Heart left ventricle (tissue), 13 donors: ENCODE measurements around the gene DRD3.

Experiments used
- CTCF ChIP-seq, 12 donors: fragments of 200-600 bp; sonication (generic) in 4 of 12; IDR thresholded peaks; one replicate each; pipeline versions ENCODE4 v1.5.0 to v1.8.0; 2018 to 2022; ENCODE audit warnings: antibody characterized with exemption in 12 of 12, mild to moderate bottlenecking in 5 of 12
- POLR2A ChIP-seq, 2 donors: fragments of 450-650 bp; IDR thresholded peaks; one replicate each; pipeline ENCODE4 v1.6.1; 2017; ENCODE audit warnings: antibody characterized with exemption in 2 of 2, mild to moderate bottlenecking in 2 of 2, moderate library complexity in 2 of 2
- donor health status: ischemic (EF 13 %, LVEDD 7.1; RV severe dilation, severe dysfunction).
- donor health status: DM: no; HTN: yes; CAD: no.
- donor health status: DM: no; HTN: no; CAD: no.
- donor health status: ischemic (EF 25% LVEDD 6.9; RV normal size, moderate dysfunction).
- donor health status: ischemic (EF 25% LVEDD 5.7; RV mildly dilated, moderate dysfunction).
- donor health status: ischemic (EF 35%, LVEDD 5.7; RV mildly dilated, moderate dysfunction).
- donor health status: nonischemic (EF 11% LVEDD 7.7; RV severe dilation, severe dysfunction).
- donor health status: DM: yes; HTN: yes; CAD: no.
- donor health status: PGD.
- donor health status: ischemic (EF 29% LVEDD 5.4; RV normal size, mild dysfunction).
- donor health status: nonischemic (EF 23%, LVEDD 6.1; RV moderate dilation, normal function).

GRCh38 chr3:114112696-114113095 lies 66.2 kb downstream of the DRD3 start:
- TF ChIP-seq CTCF (IDR thresholded peaks at IDR 0.05) (no peak), POLR2A (IDR thresholded peaks at IDR 0.05) (no peak)
